ENCODE results near the gene MAPKAPK5. TPM values are rescaled to one million over a fixed set of nuclear protein-coding genes. Genes with fewer than 3 reads are reported as not detected.
A peak's percentile ranks its signal among the peaks of the same experiment; 100 is the strongest.

The MAPKAPK5 gene, protein sequence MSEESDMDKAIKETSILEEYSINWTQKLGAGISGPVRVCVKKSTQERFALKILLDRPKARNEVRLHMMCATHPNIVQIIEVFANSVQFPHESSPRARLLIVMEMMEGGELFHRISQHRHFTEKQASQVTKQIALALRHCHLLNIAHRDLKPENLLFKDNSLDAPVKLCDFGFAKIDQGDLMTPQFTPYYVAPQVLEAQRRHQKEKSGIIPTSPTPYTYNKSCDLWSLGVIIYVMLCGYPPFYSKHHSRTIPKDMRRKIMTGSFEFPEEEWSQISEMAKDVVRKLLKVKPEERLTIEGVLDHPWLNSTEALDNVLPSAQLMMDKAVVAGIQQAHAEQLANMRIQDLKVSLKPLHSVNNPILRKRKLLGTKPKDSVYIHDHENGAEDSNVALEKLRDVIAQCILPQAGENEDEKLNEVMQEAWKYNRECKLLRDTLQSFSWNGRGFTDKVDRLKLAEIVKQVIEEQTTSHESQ
- total RNA-seq (81.0 and 92.9 TPM in 2 replicates), polyA plus RNA-seq (64.3 and 81.2 TPM in 2 replicates)

DNA sequence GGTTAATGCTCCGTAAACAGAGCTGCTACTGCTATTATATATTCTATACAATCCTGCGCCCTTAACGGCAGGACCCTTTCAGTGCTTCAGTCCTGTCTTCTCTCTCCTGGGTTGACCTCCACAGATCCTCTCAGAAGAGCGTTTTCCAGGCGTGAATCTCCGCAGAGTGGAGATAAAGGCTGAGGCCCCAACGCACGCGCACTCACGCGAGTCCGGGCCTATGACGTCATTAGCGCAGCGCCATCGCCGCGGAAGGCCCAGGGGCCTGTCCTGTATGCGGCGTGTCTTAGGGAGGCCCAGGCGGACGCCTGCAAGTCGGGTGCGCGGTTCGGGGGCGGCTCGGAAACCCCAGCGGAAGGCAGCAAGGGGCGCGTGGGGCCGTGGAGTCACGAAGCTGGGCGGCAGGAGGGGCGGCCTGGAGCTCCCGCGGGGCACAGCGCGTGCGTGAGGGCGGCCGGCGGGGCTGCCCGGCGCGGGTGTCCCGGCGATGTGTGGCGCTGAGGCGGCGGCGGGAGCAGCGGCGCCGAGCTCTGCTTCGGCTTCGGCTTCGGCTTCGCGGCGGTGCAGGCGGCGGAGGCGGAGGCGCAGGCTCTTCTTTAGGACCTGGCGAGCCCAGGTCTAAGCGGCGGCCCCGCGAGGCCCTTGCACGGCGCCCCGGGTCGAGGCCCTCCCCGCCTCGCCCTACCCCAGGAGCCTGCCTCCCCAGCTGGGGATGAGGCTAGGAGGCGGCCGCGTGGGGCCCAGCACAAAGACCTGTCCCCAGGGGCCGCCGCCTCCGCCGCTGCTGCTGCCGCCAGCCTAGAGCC, at the start of gene MAPKAPK5:
Gene MAPKAPK5, plus strand, starts transcription at position 479 of the 806 bp plus-strand sequence. CDS start 506 bp downstream, outside the sequence.
- peak within 1 kb of the TSS; percentile 99 for H3K27ac ChIP-seq
- H3K27me3 ChIP-seq: no peaks in the 10 kb centered on the region
- TF ChIP-seq, protein P1, sequence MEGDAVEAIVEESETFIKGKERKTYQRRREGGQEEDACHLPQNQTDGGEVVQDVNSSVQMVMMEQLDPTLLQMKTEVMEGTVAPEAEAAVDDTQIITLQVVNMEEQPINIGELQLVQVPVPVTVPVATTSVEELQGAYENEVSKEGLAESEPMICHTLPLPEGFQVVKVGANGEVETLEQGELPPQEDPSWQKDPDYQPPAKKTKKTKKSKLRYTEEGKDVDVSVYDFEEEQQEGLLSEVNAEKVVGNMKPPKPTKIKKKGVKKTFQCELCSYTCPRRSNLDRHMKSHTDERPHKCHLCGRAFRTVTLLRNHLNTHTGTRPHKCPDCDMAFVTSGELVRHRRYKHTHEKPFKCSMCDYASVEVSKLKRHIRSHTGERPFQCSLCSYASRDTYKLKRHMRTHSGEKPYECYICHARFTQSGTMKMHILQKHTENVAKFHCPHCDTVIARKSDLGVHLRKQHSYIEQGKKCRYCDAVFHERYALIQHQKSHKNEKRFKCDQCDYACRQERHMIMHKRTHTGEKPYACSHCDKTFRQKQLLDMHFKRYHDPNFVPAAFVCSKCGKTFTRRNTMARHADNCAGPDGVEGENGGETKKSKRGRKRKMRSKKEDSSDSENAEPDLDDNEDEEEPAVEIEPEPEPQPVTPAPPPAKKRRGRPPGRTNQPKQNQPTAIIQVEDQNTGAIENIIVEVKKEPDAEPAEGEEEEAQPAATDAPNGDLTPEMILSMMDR (IDR thresholded peaks at IDR 0.05; ENCODE audit: low read depth, low read length): no peak
- peaks cover 16% of the 10 kb centered on the region for H3K4me1 ChIP-seq (ENCODE audit: low read depth)
- peak; percentile 96 to 98 for DNase-seq (ENCODE audit: low read depth in 1 of 2, low spot score in 1 of 2)
- H3K4me3 ChIP-seq: peak within 1 kb of the TSS; percentile 84
- H3K9me3 ChIP-seq (ENCODE audit: low read depth): no peaks in the 10 kb centered on the region
- peaks cover 3% of the 10 kb centered on the region for H3K36me3 ChIP-seq

DNA sequence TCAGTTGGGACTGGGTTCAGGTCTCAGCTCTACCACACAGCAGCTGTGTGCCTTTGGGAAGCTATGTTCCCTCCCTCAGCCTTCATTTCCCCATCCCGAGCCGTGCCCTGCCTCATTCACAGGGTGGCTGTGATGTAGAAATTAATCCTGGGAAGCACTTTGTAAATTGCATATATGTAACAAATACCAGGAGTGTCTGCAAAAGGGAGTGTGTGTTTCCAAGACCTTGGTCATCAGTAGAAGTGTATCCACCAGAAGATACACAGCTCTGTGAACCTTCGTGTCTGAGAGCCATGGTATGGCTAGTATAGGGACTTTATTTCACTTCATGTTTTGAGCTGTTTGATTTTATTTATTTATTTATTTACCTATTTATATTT, 49.2 kb upstream of the MAPKAPK5 start:
- no peak for DNase-seq (ENCODE audit: low read depth in 1 of 2, low spot score in 1 of 2)
- H3K36me3 ChIP-seq: peaks cover 44% of the 10 kb centered on the region
- H3K27me3 ChIP-seq: no peaks in the 10 kb centered on the region
- no peak overlapping the region for H3K27ac ChIP-seq
- H3K9me3 ChIP-seq (ENCODE audit: low read depth): no peaks in the 10 kb centered on the region
- no peaks in the 10 kb centered on the region for H3K4me1 ChIP-seq (ENCODE audit: low read depth)
- H3K4me3 ChIP-seq: no peak overlapping the region
- TF ChIP-seq, protein P1 (IDR thresholded peaks at IDR 0.05; ENCODE audit: low read depth, low read length): no peak

DNA sequence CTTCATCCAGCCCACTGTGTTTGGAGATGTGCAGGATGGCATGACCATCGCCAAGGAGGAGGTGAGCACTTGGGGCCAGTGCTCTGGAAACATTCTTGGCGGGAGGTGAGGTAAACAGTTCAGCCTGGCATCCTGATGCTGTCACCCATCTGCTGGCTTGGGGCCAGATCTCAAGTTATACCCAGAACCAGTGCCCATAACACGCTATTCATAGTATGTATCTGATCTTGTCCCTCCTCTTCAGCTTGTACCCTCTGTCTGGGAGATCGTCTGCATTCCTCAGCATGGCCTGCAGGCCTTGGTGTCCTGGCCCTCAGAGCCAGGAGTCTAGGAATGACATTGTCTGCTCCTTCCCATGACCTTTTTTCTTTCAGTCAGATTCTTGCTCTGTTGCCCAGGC, 43.8 kb upstream of the MAPKAPK5 start:
- no peaks in the 10 kb centered on the region for H3K4me1 ChIP-seq (ENCODE audit: low read depth)
- TF ChIP-seq, protein P1 (IDR thresholded peaks at IDR 0.05; ENCODE audit: low read depth, low read length): no peak
- no peaks in the 10 kb centered on the region for H3K27me3 ChIP-seq
- H3K9me3 ChIP-seq (ENCODE audit: low read depth): no peaks in the 10 kb centered on the region
- no peak for DNase-seq (ENCODE audit: low read depth in 1 of 2, low spot score in 1 of 2)
- H3K36me3 ChIP-seq: peaks cover 46% of the 10 kb centered on the region
- no peak overlapping the region for H3K27ac ChIP-seq
- no peak overlapping the region for H3K4me3 ChIP-seq

DNA sequence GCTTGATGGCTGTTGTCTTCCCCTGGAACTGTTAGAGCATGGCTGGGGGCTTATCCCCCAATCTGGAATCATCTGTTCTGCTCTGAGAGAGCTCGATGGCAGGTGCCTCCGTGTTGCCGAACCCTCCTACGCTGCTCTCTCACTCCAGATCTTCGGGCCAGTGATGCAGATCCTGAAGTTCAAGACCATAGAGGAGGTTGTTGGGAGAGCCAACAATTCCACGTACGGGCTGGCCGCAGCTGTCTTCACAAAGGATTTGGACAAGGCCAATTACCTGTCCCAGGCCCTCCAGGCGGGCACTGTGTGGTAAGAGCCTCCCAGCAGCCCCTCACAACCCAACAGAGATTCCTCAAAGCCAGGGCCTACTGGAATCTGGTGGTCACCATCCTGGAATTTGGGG, 42.3 kb upstream of the MAPKAPK5 start:
- H3K27ac ChIP-seq: no peak overlapping the region
- no peak overlapping the region for H3K4me3 ChIP-seq
- no peaks in the 10 kb centered on the region for H3K4me1 ChIP-seq (ENCODE audit: low read depth)
- H3K36me3 ChIP-seq: peaks cover 40% of the 10 kb centered on the region
- H3K27me3 ChIP-seq: no peaks in the 10 kb centered on the region
- TF ChIP-seq, protein P1 (IDR thresholded peaks at IDR 0.05; ENCODE audit: low read depth, low read length): no peak
- no peak for DNase-seq (ENCODE audit: low read depth in 1 of 2, low spot score in 1 of 2)
- no peaks in the 10 kb centered on the region for H3K9me3 ChIP-seq (ENCODE audit: low read depth)

DNA sequence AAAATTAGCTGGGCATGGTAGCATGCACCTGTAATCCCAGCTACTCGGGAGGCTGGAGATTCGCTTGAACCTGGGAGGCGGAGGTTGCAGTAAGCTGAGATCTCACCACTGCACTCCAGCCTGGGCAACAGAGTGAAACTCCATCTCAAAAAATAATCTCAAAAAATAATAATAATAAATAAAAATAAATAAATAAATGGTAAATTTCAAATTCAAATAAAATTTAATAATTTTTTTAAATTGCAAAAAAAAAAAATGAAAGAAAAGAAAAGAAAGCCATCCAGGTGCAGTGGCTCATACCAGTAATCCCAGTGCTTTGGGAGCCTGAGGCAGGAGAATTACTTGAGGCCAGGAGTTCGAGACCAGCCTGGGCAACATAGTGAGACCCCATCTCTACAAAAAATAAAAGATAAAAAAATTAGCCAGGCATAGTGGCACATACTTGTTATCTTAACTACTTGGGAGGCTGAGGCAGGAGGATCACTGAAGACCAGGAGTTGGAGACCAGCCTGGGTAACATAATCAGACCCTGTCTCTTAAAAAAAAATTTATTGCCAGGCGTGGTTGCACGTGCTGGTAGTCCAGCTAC, 38.9 kb upstream of the MAPKAPK5 start:
- no peaks in the 10 kb centered on the region for H3K9me3 ChIP-seq (ENCODE audit: low read depth)
- no peak for DNase-seq (ENCODE audit: low read depth in 1 of 2, low spot score in 1 of 2)
- no peak overlapping the region for H3K27ac ChIP-seq
- TF ChIP-seq, protein P1 (IDR thresholded peaks at IDR 0.05; ENCODE audit: low read depth, low read length): no peak
- peaks cover 25% of the 10 kb centered on the region for H3K36me3 ChIP-seq
- no peak overlapping the region for H3K4me3 ChIP-seq
- H3K27me3 ChIP-seq: no peaks in the 10 kb centered on the region
- no peaks in the 10 kb centered on the region for H3K4me1 ChIP-seq (ENCODE audit: low read depth)

Data from cardiac muscle cell (in vitro differentiated cells and primary cell).